ENCODE measurements around the gene PMM1. TPM values are rescaled to one million over a fixed set of nuclear protein-coding genes. Genes with fewer than 3 reads are reported as not detected.
"Not testable (repeated sequence)": the region's sequence is repeated elsewhere in the genome, so short reads cannot be mapped to it uniquely, and the experiment has no call there.

The PMM1 gene
- total RNA-seq, 2 experiments from 2014 or later, result 35.3 to 35.6 TPM

GRCh38 chr22:41593336-41593960, 3.8 kb upstream of the PMM1 start:
- H3K4me3 Mint-ChIP-seq; DNase-seq; H3K9me3 Mint-ChIP-seq; H3K36me3 Mint-ChIP-seq (ENCODE audit: low read depth); H3K4me1 Mint-ChIP-seq (ENCODE audit: low read depth); H3K27me3 Mint-ChIP-seq (ENCODE audit: low read depth); H3K27ac Mint-ChIP-seq; intact Hi-C loops (cut with micrococcal nuclease): not testable (repeated sequence)
- CTCF ChIA-PET, result interaction anchor here (1.0 kb wide), 1 partner anchor 11 kb away, joined by 4 read pairs; no protein-coding TSS in a partner anchor

GRCh38 chr22:41587347-41587723, 2.3 kb downstream of the PMM1 start:
- peaks cover 13% of the 10 kb centered on the region for H3K36me3 Mint-ChIP-seq (ENCODE audit: low read depth)
- H3K4me3 Mint-ChIP-seq, result no peak overlapping the region
- intact Hi-C loops (cut with micrococcal nuclease), result no loop called here
- no peak for DNase-seq
- H3K4me1 Mint-ChIP-seq (ENCODE audit: low read depth), result peaks cover 12% of the 10 kb centered on the region
- CTCF ChIA-PET, result no interaction called here
- no peak overlapping the region for H3K27ac Mint-ChIP-seq
- no peaks in the 10 kb centered on the region for H3K9me3 Mint-ChIP-seq
- H3K27me3 Mint-ChIP-seq (ENCODE audit: low read depth), result no peaks in the 10 kb centered on the region

GRCh38 chr22:41585898-41586297, 3.7 kb downstream of the PMM1 start:
- intact Hi-C loops (cut with micrococcal nuclease), result no loop called here
- Mint-ChIP-seq H3K36me3 (ENCODE audit: low read depth) (peaks cover 14% of the 10 kb centered on the region), H3K4me1 (ENCODE audit: low read depth) (peaks cover 12% of the 10 kb centered on the region), H3K4me3 (no peak overlapping the region), H3K27ac (no peak overlapping the region), H3K27me3 (ENCODE audit: low read depth) (no peaks in the 10 kb centered on the region), H3K9me3 (no peaks in the 10 kb centered on the region)
- CTCF ChIA-PET, result no interaction called here
- DNase-seq, result no peak

GRCh38 chr22:41584881-41585280, 4.8 kb downstream of the PMM1 start:
- H3K36me3 Mint-ChIP-seq (ENCODE audit: low read depth), result peaks cover 14% of the 10 kb centered on the region
- H3K27me3 Mint-ChIP-seq (ENCODE audit: low read depth), result no peaks in the 10 kb centered on the region
- intact Hi-C loops (cut with micrococcal nuclease), result no loop called here
- H3K4me3 Mint-ChIP-seq, result no peak overlapping the region
- no peaks in the 10 kb centered on the region for H3K9me3 Mint-ChIP-seq
- CTCF ChIA-PET, result interaction anchor here (0.5 kb wide), 1 partner anchor 40 kb away, joined by 3 read pairs; no protein-coding TSS in a partner anchor
- no peak overlapping the region for H3K27ac Mint-ChIP-seq
- peaks cover 14% of the 10 kb centered on the region for H3K4me1 Mint-ChIP-seq (ENCODE audit: low read depth)
- no peak for DNase-seq

- peaks cover 5% of the 10 kb centered on the region for H3K4me1 Mint-ChIP-seq (ENCODE audit: low read depth)
- DNase-seq, result no peak
- H3K36me3 Mint-ChIP-seq (ENCODE audit: low read depth), result peaks cover 20% of the 10 kb centered on the region
- no peaks in the 10 kb centered on the region for H3K9me3 Mint-ChIP-seq
- H3K27me3 Mint-ChIP-seq (ENCODE audit: low read depth), result no peaks in the 10 kb centered on the region
- H3K4me3 Mint-ChIP-seq, result no peak overlapping the region
- H3K27ac Mint-ChIP-seq, result no peak overlapping the region
- intact Hi-C loops (cut with micrococcal nuclease), result no loop called here
- CTCF ChIA-PET, result no interaction called here
Observed at GRCh38 chr22:41582694-41583093, 6.9 kb downstream of the PMM1 start.

GRCh38 chr22:41579997-41580355, 9.7 kb downstream of the PMM1 start:
- H3K27me3 Mint-ChIP-seq (ENCODE audit: low read depth), result no peaks in the 10 kb centered on the region
- intact Hi-C loops (cut with micrococcal nuclease), result no loop called here
- no peak overlapping the region for H3K4me3 Mint-ChIP-seq
- peaks cover 2% of the 10 kb centered on the region for H3K4me1 Mint-ChIP-seq (ENCODE audit: low read depth)
- DNase-seq, result no peak
- no peaks in the 10 kb centered on the region for H3K9me3 Mint-ChIP-seq
- peaks cover 16% of the 10 kb centered on the region for H3K36me3 Mint-ChIP-seq (ENCODE audit: low read depth)
- CTCF ChIA-PET, result no interaction called here
- no peak overlapping the region for H3K27ac Mint-ChIP-seq

- Mint-ChIP-seq H3K4me1 (ENCODE audit: low read depth) (peaks cover 2% of the 10 kb centered on the region), H3K4me3 (no peak overlapping the region), H3K27me3 (ENCODE audit: low read depth) (no peaks in the 10 kb centered on the region), H3K36me3 (ENCODE audit: low read depth) (peaks cover 16% of the 10 kb centered on the region), H3K27ac (no peak overlapping the region), H3K9me3 (no peaks in the 10 kb centered on the region)
- intact Hi-C loops (cut with micrococcal nuclease), result no loop called here
- CTCF ChIA-PET, result no interaction called here
- no peak for DNase-seq
Observed at GRCh38 chr22:41579297-41579996, 10.2 kb downstream of the PMM1 start.

- Mint-ChIP-seq H3K4me3 (no peak overlapping the region), H3K27ac (no peak overlapping the region), H3K4me1 (ENCODE audit: low read depth) (peaks cover 2% of the 10 kb centered on the region), H3K36me3 (ENCODE audit: low read depth) (peaks cover 16% of the 10 kb centered on the region), H3K27me3 (ENCODE audit: low read depth) (no peaks in the 10 kb centered on the region), H3K9me3 (no peaks in the 10 kb centered on the region)
- CTCF ChIA-PET, result interaction anchor here (0.5 to 0.7 kb wide), 2 partner anchors 25 to 58 kb away, joined by 3 to 5 read pairs; no protein-coding TSS in a partner anchor
- DNase-seq, result no peak
- intact Hi-C loops (cut with micrococcal nuclease), result no loop called here
Observed at GRCh38 chr22:41578818-41579217, 10.8 kb downstream of the PMM1 start.

- no peaks in the 10 kb centered on the region for H3K27me3 Mint-ChIP-seq (ENCODE audit: low read depth)
- H3K36me3 Mint-ChIP-seq (ENCODE audit: low read depth), result peaks cover 12% of the 10 kb centered on the region
- H3K4me1 Mint-ChIP-seq (ENCODE audit: low read depth), result peaks cover 2% of the 10 kb centered on the region
- DNase-seq, result no peak
- H3K9me3 Mint-ChIP-seq, result no peaks in the 10 kb centered on the region
- no peak overlapping the region for H3K27ac Mint-ChIP-seq
- H3K4me3 Mint-ChIP-seq, result no peak overlapping the region
- CTCF ChIA-PET, result interaction anchor here (0.7 kb wide), 1 partner anchor 57 kb away, joined by 3 read pairs; no protein-coding TSS in a partner anchor
- intact Hi-C loops (cut with micrococcal nuclease), result no loop called here
Observed at GRCh38 chr22:41578114-41578513, 11.5 kb downstream of the PMM1 start.

GRCh38 chr22:41576877-41577276, 12.8 kb downstream of the PMM1 start:
- no peak overlapping the region for H3K4me3 Mint-ChIP-seq
- H3K27me3 Mint-ChIP-seq (ENCODE audit: low read depth), result no peaks in the 10 kb centered on the region
- no peaks in the 10 kb centered on the region for H3K9me3 Mint-ChIP-seq
- peaks cover 2% of the 10 kb centered on the region for H3K4me1 Mint-ChIP-seq (ENCODE audit: low read depth)
- H3K27ac Mint-ChIP-seq, result no peak overlapping the region
- CTCF ChIA-PET, result no interaction called here
- H3K36me3 Mint-ChIP-seq (ENCODE audit: low read depth), result peaks cover 6% of the 10 kb centered on the region
- intact Hi-C loops (cut with micrococcal nuclease), result no loop called here
- DNase-seq, result peak; percentile 61

GRCh38 chr22:41575533-41575932, 14.1 kb downstream of the PMM1 start:
- no peak overlapping the region for H3K27ac Mint-ChIP-seq
- H3K9me3 Mint-ChIP-seq, result no peaks in the 10 kb centered on the region
- peaks cover 2% of the 10 kb centered on the region for H3K4me1 Mint-ChIP-seq (ENCODE audit: low read depth)
- H3K36me3 Mint-ChIP-seq (ENCODE audit: low read depth), result peaks cover 6% of the 10 kb centered on the region
- CTCF ChIA-PET, result no interaction called here
- H3K27me3 Mint-ChIP-seq (ENCODE audit: low read depth), result no peaks in the 10 kb centered on the region
- no peak for DNase-seq
- intact Hi-C loops (cut with micrococcal nuclease), result no loop called here
- H3K4me3 Mint-ChIP-seq, result no peak overlapping the region

GRCh38 chr22:41574847-41575381, 14.7 kb downstream of the PMM1 start:
- intact Hi-C loops (cut with micrococcal nuclease), result no loop called here
- no peak overlapping the region for H3K27ac Mint-ChIP-seq
- no peaks in the 10 kb centered on the region for H3K4me1 Mint-ChIP-seq (ENCODE audit: low read depth)
- CTCF ChIA-PET, result no interaction called here
- DNase-seq, result no peak
- H3K27me3 Mint-ChIP-seq (ENCODE audit: low read depth), result no peaks in the 10 kb centered on the region
- peaks cover 6% of the 10 kb centered on the region for H3K36me3 Mint-ChIP-seq (ENCODE audit: low read depth)
- H3K9me3 Mint-ChIP-seq, result no peaks in the 10 kb centered on the region
- H3K4me3 Mint-ChIP-seq, result no peak overlapping the region

GRCh38 chr22:41573677-41574076, 16.0 kb downstream of the PMM1 start:
- CTCF ChIA-PET, result no interaction called here
- intact Hi-C loops (cut with micrococcal nuclease), result no loop called here
- peaks cover 4% of the 10 kb centered on the region for H3K36me3 Mint-ChIP-seq (ENCODE audit: low read depth)

More at GRCh38 chr22:41573677-41574076, 16.0 kb downstream of the PMM1 start:
- H3K27me3 Mint-ChIP-seq (ENCODE audit: low read depth), result no peaks in the 10 kb centered on the region
- no peaks in the 10 kb centered on the region for H3K9me3 Mint-ChIP-seq
- no peaks in the 10 kb centered on the region for H3K4me1 Mint-ChIP-seq (ENCODE audit: low read depth)
- no peak for DNase-seq
- no peak overlapping the region for H3K4me3 Mint-ChIP-seq
- no peak overlapping the region for H3K27ac Mint-ChIP-seq
